Hepatic stellate cell (primary cell): ENCODE measurements around the gene ARF6.
A peak's percentile ranks its signal among the peaks of the same experiment; 100 is the strongest.
"Not testable (repeated sequence)": the region's sequence is repeated elsewhere in the genome, so short reads cannot be mapped to it uniquely, and the experiment has no call there.

Experiments
- DNase-seq: peaks from one replicate; pipeline ENCODE4 v3.0.0; 2011; ENCODE audit warnings: low spot score

ARF6 gene

DNA sequence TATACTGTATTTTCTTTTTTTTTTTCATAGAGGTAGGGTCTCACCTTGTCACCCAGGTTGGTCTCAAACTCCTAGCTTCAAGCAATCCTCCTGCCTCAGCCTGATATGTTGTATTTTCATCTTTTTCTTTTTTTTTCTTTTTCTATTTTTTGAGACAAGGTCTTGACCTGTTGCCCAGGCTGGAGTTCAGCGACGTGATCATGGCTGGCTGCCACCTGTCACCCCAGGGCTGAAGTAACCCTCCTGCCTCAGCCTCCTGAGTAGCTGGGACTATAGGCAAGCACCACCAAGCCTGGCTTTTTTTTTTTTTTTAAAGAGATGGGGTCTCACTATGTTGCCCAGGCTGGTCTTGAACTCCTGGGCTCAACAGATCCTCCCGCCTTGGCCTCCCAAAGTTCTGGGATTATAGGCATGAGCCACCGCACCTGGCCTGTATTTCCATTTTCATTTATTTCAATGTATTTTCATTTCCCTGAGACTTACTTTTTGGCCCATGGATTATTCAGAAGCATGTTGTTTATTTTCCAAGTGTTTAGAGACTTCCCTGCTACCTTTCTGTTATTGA is 16.2 kb upstream of the ARF6 start:
- no peak for DNase-seq

DNA sequence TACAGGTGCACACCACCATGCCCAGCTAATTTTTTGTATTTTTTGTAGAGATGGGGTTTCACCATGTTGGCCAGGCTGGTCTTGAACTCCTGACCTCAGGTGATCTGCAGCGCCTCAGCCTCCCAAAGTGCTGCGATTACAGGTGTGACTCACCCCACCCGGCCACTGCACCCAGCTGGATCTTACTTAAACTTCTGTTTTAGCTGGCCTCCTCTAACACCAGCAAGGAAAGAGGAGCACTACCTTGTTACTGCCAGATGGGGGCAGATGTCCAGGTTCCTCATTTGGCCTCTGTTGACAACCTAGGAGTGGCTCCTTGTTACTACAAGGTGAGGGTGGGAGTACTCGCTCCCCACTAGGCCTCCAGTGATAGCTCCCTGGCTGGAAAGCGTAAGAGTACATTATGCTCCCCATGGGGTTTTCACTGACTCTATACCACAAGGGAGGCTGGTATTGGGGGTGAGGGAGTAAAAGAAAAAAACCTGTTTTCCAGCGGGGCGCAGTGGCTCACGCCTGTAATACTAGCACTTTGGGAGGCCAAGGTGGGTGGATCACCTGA is 13.2 kb upstream of the ARF6 start:
- DNase-seq: no peak

DNA sequence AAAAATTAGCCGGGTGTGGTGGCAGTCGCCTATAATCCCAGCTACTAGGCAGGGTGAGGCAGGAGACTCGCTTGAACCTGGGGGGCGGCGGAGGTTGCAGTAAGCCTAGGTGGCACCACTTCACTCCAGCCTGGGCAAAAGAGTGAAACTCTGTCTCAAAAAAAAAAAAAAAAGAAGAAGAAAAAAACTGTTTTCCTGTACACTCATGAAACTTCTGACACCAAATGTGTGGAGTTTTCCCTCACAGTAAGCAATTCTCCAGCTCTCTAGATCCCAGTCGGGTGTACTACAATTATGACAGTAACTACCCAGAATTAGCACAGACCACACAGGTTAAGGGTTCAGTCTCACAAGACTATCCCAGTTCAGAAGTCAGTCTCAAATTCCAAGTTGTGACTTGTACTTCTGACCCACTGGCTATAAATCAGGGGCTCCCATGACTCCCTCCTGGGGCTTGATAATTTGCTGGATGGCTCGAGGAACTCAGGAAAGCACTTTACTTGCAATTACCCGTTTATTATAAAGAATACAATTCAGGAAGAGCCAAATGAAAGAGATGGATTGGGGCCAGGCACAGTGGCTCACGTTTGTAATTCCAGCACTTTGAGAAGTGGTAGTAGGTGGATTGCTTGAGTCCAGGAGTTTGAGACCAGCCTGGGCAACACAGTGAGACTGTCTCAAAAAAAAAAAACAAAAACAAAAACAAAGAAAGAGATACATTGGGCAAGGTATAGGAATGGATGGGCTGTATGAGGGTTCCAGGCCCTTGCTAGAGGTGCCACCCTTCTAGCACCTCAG is 12.4 kb upstream of the ARF6 start:
- no peak for DNase-seq

DNA sequence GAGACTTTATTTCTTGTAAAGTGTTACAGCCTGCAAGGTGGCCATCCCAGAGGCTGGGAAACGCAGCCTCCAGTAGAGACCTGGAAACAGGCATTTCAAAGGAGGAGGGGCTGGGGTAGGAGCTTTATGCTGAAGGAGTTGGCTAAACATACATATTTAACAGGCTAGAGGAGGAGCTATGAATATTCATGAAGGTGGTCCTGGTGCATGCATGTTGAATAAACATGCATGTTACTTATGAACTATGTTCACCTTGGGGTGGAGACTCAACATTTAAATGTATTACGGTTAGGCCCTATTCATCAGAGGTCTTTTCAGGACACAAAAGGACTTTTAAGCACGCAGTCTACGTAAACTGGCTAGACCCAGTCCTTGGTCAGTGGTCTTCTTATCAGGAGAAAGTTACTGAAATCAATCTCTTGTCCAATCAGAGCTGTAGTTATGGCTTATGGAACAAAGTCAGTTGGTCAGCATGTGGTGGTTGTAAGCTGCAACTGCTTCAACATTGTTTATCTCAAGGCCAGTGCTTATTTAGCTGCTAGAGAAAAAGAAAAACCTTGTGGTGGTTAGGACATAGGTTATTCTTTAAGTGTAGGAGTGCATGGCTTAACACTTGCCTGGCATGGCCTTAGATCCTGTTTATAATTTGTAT is 11.4 kb upstream of the ARF6 start:
- no peak for DNase-seq

DNA sequence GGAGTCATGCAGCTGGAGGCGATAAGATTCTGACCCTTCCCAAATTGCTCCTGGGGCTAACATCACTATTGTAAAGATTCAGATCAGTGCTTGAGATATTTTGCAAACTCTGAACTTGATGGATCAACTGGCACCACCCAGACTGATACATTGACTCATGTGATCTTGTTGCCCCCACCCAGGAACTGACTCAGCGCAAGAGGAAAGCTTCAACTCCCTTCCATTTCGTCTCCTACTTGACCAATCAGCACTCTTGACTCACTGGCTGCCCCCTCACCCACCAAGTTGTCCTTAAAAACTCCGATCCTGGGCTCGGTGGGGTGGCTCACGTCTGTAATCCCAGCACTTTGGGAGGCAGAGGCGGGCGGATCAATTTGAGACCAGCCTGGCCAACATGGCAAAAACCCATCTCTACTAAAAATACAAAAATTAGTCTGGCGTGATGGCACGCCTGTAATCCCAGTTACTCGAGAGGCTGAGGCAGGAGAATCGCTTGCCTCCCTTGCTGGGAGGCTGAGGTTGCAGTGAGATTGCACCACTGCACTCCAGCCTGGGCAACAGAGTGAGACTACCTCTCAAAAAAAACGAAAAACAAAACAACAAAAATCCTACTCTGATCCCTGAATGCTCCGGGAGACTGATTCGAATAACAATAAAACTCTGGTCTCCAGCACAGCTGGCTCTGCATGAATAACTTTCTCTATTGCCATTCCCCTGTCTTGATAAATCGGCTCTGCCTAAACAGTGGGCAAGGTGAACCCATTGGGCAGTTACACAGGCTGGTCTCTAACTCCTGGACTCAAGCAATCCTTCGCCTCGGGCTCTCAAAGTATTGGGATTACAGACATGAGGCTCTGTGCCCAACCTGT is 9.8 kb upstream of the ARF6 start:
- no peak for DNase-seq

- DNase-seq: no peak
Observed at GRCh38 chr14:49886523-49886922, 6.4 kb upstream of the ARF6 start.

DNA sequence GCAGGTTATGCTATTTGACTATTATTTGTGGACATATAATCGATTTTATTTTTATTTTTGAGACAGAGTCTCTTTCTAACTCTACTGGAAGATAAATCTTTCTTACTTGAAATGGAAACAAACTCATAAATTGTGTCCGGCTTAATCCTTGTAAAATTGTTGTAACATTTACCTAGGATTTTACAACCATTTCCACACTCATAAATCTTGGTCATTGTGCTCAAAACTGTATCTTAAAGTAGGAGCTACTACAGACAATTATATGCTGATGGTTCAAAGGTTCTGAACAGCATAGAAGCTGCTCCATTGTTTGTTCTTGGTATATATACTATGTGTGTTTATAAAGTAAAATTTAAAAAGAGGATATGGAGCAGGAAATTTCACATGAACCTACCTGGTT is 4.6 kb upstream of the ARF6 start:
- DNase-seq: no peak

DNA sequence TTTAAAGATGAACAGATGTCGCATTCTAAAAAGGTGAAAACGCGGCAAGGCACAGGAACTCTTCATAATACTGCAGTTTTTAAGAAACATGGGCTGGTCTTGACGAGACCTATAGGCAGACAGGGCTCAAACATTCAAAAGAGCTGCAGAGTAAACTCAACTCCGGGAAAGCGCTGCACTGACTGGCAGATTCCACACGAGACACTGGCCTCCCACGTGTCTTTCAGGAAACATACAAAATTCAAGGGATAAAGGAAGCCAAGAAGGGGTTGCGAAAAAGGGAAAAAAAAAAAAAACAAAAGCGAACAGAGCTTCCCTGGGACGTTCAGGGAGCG is 614 bp upstream of the ARF6 start:
- DNase-seq: peak; percentile 85

GRCh38 chr14:49893309-49894213 is 679 bp downstream of the ARF6 start:
- DNase-seq: peak; percentile 65

GRCh38 chr14:49894214-49895107 is 1.6 kb downstream of the ARF6 start:
- DNase-seq: not testable (repeated sequence)

DNA sequence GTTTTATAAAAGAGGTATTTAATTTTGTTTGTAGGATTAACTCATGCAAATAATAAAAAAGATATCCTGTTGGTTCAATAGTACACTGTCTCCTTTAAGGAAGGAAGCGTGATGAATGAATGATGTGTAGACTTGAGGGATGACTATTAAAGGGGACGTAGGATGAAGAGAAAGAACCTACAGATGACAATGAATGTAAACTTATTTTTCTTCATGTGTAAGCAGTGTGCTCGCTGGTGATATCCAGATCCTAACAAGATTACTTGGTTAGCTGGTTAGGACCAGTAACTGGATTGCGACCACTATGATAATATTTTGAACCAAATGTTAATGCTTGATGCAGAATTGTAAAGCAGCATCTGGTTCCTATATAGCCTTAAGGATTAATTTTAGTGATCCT is 2.6 kb downstream of the ARF6 start:
- DNase-seq: no peak

DNA sequence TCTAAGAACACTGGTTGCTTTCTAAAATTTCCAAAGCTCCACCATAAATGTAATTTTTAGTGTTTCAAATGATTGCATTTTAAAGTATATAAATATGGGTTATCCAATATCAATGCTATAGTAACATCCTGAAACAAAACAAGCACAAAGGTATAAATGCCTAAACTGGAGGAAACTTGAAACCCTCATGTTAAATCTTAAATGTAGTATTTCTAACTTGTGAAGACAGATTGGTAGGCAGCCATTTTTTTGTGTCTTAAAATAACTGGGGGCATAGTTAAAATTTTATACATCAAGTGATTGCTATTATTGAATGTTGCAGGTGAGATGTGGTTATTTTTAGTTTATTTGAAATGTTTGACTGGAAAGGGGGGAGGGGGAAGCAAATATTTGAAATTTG is 3.4 kb downstream of the ARF6 start:
- not testable (repeated sequence) for DNase-seq

- DNase-seq: no peak
Observed at GRCh38 chr14:49896966-49897365, 4.1 kb downstream of the ARF6 start.

- DNase-seq: no peak
Observed at GRCh38 chr14:49897414-49897813, 4.5 kb downstream of the ARF6 start.

DNA sequence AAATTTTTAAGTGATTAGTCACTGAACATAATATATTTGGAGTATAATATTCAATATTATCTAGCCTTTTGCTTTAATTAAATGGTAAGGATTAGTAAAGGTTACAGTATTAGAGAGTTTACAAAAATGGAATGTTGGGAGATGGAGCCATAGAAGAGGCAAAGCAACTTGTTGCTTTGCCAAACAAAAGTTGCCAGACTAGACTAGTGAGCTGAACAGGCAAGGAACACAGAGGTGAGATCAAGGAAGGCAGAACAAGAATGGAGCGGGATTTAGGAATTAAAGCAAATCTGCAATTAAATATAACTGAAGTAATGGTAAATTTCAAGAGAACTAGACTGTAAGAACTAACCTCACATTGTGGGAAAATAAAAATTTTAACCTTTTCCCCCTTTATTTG is 5.1 kb downstream of the ARF6 start:
- DNase-seq: no peak

DNA sequence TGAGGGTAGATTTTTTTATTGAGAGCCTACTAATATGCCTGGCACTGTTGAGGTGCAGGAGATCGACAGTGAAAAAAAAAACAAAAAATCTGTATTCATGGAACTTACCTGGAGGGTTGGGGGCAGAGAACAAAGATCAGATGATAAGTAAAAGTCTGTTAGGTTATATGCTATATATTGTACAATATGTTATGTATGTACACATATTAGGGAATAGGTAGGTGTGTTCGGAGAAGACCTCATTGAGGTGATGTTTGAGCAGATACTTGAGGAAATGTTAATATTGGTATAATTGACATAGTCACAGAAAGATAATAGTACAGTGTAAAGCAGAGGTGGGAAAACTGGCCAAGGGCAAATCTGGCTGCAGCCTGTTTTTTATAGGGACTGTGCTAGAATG is 5.6 kb downstream of the ARF6 start:
- no peak for DNase-seq

GRCh38 chr14:49900973-49901372 is 8.1 kb downstream of the ARF6 start:
- no peak for DNase-seq

DNA sequence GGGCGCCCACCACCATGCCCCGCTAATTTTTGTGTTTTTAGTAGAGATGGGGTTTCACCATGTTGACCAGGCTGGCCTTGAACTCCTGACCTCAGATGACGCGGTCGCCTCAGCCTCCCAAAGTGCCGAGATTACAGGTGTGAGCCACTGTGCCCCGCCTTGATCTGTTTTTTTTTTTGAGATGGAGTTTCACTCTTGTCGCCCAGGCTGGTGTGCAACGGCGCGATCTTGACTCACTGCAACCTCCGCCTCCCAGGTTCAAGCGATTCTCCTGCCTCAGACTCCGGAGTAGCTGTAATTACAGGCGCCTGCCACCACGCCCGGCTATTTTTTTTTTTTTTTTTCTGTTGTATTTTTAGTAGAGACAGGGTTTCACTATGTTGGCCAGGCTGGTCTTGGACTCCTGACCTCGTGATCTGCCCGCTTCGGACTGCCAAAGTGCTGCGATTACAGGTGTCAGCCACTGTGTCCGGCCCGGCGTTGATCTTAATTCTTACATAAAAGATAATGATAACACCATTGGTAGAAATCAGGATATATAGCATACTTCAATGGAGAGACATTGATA is 9.9 kb downstream of the ARF6 start:
- not testable (repeated sequence) for DNase-seq

DNA sequence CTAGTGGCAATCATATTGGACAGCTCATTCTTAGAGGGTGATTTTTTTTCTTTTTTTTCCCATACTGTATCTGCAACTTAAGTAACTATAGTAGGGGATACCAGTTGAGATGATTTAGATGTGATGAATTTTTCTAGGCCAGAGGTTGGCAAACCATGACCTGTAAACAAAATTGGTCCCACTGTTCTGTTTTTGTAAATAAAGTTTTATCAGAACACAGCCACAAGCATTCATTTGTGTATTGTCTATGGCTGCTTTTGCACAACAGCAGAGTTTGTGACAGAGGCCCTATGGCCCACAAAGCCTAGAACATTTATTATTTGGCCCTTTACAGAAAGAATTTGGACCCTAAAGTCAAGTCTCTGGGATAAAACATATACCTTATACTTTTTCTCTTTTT is 11.4 kb downstream of the ARF6 start:
- DNase-seq: no peak

GRCh38 chr14:49905989-49906388 is 13.1 kb downstream of the ARF6 start:
- no peak for DNase-seq
